HG03025 (cell line): ENCODE measurements around the gene GSTK1.
"Not testable (repeated sequence)": the region's sequence is repeated elsewhere in the genome, so short reads cannot be mapped to it uniquely, and the experiment has no call there.

ENCODE experiments used
- ATAC-seq: cut with Tn5 transposase; IDR thresholded peaks from one replicate; pipeline ENCODE4 v1.9.1; 2021; ENCODE audit warnings: mild to moderate bottlenecking, moderate library complexity; ENCODE audit not compliant: unreplicated experiment, low FRiP score

The GSTK1 gene

DNA sequence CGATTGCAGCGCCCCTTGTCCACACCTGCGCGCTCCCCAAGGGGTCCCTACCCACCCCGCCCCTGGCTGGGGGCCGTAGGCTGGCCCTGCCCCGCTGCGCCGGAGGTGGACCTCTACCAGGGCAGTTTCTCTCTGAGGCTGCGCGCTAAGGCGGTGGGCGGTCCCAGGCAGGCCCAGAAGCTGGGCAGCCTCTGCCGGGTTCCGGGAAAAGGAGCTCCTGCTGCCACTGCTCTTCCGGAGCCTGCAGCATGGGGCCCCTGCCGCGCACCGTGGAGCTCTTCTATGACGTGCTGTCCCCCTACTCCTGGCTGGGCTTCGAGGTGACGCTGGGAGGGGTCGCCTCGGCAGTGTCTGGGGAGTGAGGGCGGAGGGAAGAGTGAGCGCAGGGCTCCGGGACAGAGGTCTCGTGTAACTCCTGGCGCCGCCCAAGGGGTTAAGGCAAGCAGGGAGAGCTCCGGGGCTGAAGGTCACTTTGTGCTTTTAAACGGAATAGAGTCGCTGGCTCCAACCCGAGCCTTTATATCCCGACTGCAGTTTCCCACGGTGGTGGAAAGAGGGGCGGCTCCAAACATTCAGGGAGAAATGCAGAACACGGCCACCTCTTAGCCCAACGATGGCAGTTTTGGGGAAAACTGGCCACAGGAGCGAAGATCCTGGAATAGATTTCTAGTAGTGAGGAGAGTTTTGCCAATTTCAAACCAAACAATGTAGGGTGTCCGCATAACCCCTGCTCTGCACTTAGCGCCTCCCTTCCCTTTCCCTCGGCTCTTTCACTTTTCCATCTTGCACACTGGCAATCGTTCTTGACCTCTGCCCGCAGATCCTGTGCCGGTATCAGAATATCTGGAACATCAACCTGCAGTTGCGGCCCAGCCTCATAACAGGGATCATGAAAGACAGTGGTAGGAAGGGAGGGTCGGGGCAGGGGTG is at the start of gene GSTK1:
Gene GSTK1 (plus strand): TSS at position 176 of the 930 bp plus-strand sequence. CDS start 73 bp downstream, at position 249.
- ATAC-seq: peak; percentile 94

DNA sequence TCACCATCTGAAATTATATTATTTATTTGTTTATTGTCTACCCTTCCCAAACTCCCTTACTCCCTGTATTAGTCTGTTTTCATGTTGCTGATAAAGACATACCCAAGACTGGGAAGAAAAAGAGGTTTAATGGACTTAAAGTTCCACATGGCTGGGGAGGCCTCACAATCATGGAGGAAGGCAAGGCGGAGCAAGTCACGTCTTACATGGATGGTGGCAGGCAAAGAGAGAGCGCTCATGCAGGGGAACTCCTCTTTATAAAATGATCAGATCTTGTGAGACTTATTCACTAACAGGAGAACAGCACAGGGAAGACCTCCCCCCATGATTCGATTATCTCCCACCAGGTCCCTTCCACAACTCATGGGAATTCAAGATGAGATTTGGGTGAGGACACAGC is 49.8 kb upstream of the GSTK1 start:
- ATAC-seq: not testable (repeated sequence)

DNA sequence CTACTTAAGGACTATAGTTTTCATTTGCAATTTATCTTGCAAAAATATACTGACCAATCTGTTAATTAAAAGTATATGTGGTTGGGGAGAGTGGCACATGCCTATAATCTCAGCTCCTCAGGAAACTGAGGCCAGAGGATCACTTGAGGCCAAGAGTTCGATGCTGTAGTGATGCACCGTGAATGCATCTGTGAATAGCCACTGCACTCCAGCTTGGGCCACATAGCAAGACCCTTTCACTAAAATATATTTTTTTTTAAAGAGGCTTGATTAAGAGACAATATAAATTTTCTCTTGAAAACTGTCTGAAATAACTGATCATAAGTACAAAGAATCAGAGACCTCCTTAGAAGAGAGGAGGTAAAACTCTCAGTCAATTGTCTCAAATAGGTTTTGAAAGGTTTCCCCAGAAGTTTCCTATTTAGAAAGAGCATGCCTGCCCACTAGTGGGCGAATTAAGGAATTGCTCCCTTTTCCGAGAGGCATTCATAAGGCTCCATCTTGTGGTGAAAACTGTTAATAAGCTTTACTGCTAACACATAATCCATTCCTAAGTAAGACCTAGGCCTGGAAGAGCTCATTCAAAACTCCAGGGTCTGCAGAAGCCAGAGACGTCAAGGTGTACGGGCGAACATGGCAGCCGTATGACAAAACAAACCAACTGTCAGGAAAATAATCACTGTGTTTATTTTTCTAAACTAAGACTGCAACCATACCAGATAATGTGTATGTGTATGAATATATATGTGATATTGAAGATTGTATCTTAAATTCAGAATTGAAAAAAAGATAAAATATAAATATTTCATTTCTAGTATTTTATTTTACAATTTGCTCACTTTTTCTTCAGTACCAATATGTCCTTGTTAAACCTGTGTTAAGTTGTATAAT is 48.2 kb upstream of the GSTK1 start:
- ATAC-seq: peak; percentile 88

DNA sequence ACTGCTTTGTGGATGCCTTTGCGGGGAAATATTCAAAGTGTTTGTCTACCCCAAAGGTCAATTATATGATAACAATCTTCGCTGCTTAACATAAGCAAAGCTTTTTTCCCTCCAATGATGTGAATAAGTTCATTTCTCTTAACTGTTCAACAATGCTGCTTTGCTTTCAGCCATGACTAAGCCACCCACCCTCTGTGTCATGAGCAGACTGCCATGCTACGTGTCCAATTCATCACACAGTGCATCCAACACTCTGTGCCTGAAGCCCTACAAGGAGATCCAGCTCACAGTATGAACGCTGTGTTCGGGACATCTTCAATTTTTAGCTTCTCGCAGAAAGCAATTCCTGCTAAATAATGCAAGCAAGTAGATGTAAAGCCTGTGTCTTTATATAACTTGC is 47.1 kb upstream of the GSTK1 start:
- ATAC-seq: no peak

DNA sequence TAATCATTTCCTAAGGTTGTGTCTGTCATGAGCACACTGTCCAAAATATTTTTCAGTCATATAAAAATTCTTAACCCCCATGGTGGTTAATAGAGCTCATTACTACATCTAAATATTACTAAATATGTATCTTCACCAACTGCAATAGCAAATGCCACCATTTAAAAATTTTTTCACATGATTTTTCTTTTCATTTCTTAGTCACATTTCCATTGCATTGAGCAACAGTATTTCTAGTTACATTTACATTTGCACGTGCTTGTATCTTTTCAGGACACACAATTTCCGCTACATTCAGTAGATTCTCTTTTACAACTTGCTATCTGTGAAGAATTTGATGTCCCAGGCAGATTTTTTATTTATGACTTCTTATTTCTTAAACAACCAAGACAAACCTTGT is 46.6 kb upstream of the GSTK1 start:
- no peak for ATAC-seq

DNA sequence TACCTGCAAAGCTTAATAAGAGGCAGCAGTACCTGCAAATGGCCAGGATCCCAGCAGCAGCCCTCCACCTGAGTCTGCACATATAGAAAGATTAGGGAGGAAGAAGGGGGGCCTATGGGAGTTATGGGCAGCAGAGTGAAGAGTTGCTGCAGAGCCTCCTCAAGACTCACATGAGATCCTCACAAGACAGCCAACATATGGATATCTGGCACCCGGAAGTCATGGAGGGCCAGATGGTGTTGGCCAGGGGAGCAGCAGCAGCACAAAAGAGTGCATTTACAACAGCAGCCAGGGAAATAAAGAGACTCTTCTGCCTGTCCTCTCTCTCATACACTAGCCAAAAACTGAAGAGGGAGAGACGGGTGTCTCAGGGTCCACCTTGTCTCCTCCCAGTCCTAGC is 45.4 kb upstream of the GSTK1 start:
- ATAC-seq: no peak

DNA sequence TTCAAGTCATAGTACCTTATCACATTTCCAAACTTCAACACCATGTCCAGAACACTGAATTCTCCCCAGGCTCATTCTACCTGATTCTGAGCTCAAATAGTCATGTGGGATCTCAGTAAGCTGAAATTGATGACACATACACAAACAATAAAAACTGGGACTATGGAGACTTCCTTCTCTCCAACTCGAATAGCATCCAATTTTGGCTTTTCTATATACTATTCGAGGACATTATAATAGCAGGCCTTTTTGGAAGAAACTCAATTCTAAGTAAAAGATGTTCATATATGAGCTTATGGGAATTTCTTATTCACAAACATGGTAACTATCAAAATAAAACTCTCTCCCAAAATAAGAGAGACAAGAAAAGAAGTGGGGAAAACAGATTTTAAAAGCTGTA is 42.0 kb upstream of the GSTK1 start:
- no peak for ATAC-seq

DNA sequence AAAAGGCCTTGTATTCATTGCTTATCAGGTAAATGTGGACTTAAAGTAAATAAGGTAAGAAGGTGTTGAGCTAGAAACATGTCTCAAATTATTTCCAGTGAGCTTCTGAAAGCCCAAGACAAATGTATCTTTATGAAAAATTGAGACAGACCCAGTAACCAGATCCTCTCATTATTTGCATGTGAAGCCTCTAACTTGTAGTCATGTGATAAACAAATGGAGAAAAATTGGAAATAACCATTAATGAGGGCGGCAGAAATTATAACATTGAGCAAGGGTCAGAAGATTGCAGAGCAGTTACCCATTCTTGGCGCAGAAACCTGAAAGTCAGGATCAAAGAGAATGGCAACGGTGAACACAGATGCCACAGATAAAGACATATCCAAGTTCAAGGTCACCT is 41.5 kb upstream of the GSTK1 start, which contains the start of gene TAS2R40:
Gene TAS2R40 (plus strand): TSS at position 301 of the 400 bp plus-strand sequence. CDS start 42 bp downstream, at position 343.
- no peak for ATAC-seq

DNA sequence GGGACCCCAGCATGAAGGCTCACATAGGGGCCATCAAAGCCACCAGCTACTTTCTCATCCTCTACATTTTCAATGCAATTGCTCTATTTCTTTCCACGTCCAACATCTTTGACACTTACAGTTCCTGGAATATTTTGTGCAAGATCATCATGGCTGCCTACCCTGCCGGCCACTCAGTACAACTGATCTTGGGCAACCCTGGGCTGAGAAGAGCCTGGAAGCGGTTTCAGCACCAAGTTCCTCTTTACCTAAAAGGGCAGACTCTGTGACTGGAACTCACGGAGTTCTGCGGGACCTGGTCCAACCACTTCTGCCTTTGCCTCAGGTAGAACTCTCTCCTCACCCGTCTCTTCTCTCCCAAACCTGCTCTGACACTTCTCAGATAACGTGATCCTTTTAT is 40.5 kb upstream of the GSTK1 start:
- no peak for ATAC-seq

DNA sequence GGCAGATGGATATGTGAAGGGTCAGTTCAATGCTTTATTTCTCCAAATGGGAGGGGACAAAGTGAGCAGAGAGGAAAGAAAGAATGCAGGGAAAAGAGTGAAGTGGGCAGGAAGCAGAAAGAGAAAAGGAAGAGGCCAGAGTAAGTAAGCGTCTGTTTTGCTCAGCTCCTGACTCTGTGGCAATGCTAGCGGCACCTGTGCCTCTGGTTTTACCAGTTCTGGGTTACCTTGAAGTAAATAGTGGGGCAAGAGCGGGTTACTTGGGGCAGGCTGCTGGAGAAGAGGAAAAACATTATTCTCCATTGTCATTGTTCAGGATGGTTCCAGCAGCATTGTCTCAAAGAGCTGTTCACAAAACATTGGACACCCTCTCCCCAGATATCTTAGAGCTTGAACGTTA is 39.5 kb upstream of the GSTK1 start:
- no peak for ATAC-seq

DNA sequence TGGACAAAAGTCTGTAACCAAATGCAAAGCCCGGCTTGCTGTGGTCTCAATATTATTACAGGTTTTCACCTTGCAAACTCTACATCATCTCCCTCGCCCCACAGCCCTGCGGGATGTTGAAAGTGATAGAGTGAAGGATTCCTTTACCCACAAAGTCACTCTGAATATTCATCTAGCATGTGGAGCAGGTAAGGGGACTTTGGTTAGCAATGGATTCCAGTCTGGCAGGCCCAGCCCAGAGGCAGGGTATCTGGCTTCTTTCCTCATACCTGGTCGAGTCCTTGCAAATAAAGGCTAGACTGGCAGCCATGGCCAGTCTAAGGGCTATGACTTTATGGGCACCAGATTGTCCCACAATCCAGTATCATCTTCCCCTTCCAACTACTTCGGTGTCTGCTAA is 38.2 kb upstream of the GSTK1 start:
- ATAC-seq: no peak

DNA sequence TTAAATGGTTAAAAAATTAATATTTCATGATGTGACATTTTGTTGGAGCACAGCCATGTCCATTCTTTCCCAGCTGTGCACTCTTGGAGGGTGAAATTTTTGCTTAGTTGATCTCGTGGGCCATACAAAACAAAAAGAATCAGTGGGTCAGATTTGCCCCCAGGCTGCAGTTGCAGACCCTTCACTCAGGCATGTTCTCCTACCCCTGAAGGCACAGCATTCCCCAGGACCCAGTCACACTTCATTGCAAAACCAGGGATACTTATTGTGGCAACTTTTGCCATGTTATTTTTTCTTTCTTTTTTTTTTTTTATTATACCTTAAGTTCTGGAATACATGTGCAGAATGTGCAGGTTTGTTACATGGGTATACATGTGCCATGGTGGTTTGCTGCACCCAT is 35.4 kb upstream of the GSTK1 start:
- no peak for ATAC-seq

DNA sequence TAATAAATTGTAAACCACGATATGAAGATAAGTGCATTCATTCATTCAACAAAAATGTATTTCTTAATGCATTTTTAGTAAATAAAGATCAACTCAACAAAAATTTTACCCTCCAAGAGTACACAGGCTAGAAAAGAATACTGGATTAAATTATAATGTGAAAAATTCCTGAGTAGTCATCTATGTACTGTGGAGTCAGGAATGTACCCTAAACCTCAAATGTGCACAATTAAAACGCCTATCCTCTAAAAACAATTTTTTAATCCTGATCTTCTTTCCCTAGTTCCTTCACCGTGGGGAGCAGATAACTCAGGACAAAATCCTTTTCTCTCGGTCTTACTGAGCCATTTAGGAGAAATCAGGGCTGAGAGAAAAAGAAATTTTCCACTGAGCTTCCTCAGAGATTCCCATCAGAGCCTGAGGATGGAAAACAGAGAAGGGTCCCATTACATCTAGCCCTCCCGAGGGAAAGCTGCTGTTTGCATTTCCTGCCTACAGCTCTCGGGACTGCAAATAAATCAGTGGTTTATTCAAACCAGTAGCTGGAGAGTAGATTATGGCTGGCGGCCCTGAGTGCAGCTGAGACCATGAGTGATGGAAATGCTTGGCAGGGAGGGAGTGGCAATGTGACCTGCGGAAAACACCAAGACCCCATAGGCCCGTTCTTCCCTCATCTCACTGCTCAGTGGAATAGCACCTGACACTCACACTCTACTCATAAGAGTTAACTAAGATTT is 34.0 kb upstream of the GSTK1 start:
- no peak for ATAC-seq

DNA sequence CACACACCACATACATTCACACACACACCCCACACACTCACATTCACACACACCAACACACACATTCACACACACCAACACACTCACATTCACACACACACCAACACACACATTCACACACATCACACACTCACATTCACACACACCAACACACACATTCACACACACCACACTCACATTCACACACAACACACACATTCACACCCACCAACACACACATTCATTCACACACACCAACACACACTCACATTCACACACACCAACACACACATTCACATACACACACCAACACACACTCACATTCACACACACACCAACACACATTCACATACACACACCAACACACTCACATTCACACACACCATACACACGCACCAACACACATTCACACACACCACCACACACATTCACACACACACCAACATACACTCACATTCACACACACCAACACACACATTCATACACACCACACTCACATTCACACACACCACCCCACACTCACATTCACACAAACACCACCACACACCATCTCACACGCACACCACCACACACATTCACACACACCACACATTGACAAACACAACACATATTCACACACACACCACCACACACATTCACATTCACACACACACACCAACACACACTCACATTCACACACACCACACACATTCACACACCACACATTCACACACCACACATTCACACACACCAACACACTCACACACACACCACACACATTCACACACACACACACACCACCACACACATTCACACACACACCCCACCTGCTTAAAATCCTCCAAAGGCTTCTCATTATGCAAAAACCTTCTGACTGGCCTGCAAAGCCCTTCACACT is 32.4 kb upstream of the GSTK1 start:
- ATAC-seq: no peak

DNA sequence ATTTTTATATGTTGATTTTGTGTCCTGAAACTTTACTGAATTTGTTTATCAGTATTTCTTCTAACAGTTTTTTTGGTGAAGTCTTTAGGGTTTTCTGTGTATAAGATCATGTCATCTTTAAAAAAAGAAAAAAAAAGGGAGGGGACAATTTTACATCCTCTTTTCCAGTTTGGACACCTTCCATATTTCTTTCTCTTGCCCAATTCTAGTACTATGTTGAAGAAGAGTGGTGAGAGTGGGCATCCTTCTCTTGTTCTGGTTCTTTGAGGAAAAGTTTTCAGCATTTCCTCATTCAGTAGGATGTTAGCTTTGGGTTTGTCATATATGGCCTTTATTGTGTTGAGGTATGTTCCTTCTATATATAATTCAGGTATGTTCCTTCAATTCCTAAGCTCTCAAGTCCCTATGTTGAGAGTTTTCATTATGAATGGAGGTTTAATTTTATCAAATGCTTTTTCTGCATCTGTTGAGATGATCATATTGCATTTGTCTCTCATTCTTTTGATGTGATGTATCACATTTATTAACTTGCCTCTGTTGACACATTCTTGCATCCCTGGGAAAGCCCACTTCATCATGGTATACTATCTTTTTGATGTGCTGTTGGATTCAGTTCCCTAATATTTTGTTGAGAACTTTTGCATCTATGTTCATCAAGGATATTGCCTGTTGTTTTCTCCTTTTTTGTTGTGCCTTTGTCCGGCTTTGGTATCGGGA is 29.3 kb upstream of the GSTK1 start:
- no peak for ATAC-seq

DNA sequence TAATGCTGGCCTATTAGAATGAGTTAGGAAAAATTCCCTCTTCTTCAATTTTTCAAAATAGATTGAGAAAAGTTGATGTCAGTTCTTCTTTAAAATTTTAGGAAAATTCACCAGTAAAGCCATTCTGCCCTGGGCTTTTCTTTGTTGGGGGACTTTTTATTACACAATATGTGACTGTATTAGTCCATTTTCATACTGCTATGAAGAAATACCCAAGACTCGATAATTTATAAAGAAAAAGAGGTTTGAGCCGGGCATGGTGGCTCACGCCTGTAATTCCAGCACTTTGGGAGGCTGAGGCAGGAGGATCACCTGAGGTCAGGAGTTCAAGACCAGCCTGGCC is 28.7 kb upstream of the GSTK1 start:
- no peak for ATAC-seq

DNA sequence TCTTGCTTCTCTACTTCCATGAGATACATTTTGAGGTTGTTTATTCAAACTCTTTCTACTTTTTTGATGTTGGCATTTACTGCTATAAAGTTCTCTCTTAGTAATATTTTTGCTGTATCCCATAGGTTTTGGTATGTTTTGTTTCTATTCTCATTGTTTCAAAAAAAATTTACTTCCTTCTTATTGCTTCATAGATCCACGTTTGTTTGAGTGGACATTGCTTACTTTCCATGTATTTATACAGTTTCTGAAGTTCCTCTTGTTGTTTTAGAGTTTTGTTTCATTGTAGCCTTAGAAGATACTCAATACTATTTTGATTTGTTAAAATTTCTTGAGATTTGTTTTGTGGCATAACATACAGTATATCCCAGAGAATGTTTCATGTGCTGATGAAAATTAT is 27.7 kb upstream of the GSTK1 start:
- ATAC-seq: no peak

DNA sequence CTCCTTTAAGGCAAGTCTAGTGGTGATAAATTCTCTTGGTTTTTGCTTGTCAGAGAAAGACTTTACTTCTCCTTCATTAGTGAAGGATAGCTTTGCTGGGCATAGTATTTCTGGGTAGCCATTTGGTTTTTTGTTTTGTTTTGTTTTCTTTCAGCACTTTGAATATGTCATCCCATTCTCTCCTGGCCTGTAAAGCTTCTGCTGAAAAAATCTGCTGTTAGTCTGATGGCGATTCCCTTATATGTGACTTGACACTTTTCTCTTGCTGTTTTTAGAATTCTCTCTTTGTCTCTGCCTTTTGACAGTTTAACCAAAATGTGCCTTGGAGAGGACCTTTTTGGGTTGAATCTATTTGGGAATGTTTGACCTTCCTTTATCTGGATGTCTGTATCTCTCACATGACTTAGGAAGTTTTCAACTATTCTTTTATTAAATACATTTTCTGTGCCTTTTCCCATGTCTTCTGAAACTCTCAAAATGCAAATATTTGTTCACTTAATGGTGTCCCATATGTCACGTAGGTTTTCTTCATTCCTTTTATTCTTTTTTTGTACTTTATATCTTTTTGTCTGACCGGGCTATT is 26.7 kb upstream of the GSTK1 start:
- ATAC-seq: no peak

DNA sequence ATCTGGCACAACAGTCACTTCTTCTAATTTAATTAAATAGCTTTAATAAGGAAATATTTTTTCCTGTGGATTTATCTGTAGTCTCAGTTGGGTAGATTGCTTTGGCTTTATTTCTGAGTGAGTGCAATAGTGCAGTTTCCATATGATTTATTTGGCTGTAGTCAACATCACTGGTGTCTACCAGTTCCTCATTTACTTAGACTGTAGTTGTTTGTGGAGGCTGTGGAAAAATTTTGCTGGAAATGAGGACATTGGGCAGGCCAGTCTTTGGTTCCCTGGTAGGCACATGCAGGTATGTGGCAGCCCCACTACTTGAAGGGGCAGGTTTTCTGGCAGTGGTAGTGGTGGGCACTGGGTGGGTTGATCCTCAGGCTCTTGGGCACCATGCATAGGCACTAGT is 25.9 kb upstream of the GSTK1 start:
- ATAC-seq: no peak
